OCI-M2 (cell line): ENCODE results near the gene GNG13.
"Not testable (repeated sequence)": the region's sequence is repeated elsewhere in the genome, so short reads cannot be mapped to it uniquely, and the experiment has no call there.

Experiments
- DNase-seq: peaks from one replicate; lab custom pipeline; 2025; ENCODE audit not compliant: unreplicated experiment; lab: John Stamatoyannopoulos, UW

The GNG13 gene

DNA sequence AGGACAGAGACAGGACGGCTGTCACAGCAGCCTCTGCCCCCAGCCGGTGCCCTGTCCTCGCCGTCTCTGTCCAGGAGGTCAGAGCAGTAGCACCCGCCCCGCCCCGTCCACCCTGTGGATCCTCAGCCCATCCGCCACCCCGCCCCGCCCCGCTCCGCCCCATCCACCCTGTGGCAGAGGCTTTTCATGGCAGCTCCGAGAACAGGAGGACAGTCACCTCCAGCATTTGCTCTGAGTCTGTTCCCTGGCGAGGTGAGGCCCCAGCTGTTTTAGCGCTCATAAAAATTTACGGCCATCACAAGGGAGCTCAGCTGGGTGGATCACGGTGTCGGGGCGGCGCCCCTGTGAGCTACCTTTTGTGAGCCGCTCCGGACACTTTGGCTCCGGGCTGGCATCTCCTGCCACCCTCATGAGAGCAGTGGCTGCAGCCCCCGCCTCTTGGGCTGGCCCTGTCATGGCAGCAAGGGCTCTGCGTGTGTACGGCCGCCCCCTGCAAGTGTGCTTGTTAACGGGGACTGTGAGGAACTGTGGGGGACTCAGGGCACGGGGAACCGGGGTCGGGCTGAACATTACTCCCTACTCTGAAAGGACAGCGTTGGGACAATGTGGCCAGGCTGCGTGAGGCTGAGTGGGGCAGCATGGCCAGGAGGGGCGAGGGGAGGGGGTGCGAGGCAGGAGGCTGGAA, 32.3 kb upstream of the GNG13 start:
- no peak for DNase-seq

DNA sequence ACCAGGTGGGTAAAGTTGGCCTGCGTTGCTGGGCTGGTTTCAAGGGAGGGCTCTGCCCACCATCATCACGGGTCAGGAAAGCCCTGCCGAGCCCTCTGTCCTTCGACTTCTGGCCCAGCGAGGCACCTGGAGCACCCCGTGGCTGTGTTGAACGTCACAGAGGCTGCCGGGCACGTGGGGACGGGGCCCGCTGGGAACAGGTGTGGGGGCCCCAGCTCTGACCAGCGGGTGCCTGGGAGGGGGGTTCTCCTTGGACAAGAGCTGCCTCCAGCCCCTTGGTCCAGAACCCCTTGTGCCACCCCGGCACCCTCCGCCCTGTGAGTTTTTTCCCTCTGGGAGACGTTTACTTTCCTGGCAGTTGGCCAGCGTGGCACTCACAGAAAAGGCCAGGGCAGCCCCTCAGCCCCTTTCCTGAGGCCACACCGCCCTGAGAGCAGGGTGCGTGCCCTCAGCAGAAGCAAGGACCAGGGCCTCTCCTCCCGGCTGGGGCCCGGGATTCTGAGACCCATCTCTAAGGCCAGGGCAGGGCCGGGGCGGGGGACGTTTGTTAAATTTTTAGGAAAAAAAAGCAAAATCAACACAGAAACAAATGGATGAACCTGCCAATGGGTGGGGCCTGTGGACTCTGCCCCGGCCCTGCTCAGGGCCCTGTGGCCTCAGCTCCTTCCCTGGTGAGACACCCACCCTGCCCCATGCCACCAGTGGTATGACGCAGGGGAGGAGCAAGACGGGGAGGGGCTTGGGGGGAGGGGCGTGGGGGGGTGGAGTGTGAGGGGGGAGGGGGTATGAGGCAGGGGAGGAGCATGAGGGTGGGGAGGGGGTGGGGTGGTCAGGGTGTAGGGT, 31.3 kb upstream of the GNG13 start:
- DNase-seq = no peak

DNA sequence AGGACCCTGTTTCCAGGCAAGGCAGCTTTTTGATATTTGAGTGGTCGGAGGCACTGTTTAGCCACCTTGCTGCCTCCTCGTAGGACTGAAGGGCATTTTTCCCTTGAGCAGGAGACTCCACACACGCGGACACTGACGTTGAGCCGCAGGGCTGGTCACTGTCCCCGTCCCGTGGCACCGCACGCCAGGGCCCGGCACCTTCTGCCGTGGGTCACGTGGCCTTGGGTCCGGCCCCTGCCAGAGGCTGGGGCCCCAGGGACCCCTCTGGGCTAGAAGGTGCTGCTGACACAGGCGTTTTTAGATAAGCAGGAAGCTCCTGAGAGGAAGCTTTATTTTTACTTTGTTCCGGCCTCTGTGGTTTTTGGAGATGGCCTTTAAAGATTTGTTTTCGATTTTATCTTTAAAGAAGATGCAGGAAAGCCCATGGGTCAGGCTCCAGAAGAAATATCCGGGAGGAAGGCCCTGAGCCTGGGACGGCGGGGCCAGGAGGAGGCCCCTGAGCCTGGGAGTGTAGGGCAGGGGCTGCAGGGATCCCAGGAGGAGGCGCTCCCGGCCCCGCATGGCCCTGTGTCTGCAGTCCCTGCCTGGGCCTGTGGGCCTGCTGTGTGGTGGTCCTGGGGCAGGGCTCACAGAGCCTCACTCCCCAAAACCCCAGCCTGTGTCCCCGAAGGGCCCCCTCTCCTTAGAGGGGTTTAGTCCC, 30.5 kb upstream of the GNG13 start:
- DNase-seq = no peak

DNA sequence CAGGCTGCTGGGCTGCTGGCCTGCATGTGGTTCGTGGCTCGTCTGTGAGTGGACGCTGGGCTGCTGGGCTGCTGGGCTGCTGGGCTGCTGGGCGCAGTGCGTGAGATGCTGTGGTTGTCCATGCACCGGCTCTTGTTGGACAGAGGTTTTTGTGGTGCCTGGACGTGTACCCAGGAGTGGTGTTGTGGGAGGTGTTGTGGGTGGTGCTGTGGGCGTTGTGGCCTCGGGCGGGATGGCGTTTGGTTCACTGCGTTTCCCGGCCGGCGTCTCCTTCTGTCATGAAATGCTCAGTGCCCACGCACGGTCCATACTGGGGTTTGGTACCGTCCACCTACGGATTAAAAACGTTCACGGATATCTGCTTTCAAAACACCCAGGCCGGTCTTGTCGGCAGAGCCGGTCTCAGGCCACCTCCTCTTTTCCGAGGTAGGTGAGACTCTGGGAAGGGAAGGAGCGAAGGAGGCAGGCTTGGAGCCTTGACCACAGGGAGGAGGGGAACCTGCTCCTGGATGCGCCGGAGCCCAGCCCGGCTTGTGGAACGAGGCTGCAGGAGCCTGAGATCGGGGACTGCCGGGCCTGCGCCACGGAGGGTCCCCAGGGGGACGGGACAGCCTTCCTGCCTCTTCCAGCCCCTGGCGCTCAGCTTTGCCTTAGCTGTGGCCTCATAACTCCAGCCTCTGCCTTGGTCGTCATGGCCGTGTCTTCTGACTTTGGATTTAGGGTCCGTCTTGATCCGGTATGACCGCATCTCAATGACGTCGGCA, 29.8 kb upstream of the GNG13 start:
- no peak for DNase-seq

DNA sequence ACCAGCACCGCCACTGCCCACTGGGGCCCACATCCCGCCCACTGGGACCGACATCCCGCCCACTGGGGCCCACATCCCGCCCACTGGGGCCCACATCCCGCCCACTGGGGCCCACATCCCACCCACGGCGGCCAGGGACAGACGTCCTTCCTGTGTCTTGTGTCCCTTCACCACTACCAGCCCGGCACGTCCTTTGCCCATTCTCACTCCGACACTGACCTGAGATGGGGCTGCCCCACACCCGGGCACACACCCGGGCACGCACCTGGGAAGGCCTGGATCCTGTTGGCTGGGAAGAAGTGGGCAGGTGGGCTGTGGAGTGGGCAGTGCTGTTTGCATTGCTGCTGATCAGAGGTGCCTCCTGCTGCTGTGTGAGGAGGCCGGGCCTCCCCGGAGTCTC, 28.4 kb upstream of the GNG13 start:
- DNase-seq = no peak

DNA sequence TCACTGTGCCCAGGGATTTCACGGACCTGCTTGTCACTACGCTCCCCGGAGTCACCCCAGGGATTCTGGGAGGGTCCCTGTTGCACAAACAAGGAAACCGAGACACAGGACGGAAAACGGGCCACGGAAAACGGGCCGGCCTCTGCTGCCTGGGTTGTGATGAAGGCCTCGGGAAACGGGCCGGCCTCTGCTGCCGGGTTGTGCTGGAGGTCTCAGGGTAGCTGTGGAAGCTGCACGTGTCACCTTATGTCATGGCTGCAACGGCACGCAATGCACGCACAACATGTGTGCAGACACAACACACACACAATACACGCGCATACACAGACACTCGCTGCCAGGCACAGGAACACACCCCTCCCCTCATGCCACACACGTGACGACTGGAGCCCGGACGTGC, 27.0 kb upstream of the GNG13 start:
- no peak for DNase-seq

DNA sequence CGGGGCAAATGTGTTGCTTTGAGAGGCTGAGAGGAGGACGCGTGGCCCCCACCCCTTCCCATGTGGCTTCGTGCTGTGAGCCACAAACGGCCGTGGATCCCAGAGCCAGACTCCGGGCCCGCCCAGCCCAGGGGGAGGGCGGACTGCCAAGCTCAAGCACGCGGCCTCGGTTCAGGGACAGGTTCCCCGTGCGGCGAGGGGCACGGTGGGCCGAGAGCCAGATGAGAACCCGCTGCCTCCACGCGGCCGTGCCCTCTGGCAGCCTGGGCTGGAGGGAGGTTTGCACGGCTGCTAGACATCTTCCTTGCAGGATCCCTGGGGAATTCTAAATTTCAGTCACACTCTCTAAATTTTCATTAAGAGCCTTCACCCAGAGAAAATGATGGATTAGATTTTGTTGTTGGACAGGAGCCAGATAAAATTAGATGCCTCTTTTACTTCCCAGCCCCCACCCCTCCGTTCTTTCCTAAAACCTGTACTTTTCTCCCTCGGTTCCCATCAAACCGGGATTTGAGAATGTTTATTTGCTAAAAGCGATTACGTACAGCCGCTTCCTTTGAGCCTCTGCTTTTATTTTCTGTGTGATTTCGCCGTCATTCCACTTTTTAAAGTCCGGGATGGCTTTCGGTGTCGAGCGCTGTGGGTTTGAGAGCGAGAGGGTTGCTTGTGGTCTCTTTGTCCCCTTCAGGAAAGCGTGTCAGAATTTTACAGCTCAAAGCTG, 25.0 kb upstream of the GNG13 start:
- DNase-seq = no peak

DNA sequence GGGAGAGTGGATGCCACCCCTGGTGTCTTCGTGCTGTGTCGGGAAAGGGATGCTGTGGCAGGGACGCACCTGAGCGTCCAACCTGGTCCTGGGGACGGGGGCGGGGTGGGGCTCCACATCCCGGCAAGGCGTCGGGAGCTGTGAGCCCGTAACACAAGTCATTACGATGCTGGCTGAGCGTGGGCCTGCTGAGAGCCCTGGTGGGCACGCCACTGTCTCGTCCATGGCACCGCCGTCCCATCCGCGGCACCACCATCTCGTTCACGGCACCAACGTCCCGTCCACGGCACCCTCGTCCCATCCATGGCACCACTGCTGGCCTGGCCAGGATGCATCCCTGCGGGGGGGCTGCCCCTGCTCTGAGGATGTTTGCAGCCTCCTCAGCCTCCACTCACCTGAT, 24.1 kb upstream of the GNG13 start:
- no peak for DNase-seq

DNA sequence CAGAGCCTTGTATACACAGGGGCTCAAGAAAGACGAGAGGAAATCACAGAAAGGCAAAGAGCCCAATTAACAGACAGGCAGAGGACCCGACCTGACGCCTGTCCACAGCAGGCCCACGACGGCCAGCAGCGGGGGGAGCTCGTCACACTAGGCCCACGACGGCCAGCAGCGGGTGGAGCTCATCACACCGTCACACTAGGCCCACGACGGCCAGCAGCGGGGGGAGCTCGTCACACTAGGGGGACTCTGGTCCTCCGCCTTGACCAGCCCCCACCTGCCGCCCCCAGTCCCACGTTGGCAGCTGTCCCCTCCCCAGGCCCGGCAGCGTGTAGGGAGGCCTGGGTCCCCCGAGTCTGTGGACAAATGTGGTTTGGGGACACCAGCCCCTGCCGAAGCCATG, 23.7 kb upstream of the GNG13 start:
- no peak for DNase-seq

DNA sequence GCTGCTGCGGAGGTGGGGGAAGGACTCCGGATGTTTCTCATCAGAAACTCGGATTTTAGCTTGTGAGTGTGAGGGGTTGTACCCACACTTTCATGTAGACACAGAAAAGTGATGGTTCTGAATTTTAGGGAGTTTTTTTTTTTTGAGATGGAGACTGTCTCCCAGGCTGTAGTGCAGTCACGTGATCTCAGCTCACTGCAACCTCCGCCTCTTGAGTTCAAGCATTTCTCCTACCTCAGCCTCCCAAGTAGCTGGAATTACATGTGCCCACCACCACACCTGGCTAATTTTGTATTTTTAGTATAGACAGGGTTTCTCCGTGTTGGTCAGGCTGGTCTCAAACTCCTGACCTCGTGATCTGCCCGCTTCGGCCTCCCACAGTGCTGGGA, 22.4 kb upstream of the GNG13 start:
- no peak for DNase-seq

DNA sequence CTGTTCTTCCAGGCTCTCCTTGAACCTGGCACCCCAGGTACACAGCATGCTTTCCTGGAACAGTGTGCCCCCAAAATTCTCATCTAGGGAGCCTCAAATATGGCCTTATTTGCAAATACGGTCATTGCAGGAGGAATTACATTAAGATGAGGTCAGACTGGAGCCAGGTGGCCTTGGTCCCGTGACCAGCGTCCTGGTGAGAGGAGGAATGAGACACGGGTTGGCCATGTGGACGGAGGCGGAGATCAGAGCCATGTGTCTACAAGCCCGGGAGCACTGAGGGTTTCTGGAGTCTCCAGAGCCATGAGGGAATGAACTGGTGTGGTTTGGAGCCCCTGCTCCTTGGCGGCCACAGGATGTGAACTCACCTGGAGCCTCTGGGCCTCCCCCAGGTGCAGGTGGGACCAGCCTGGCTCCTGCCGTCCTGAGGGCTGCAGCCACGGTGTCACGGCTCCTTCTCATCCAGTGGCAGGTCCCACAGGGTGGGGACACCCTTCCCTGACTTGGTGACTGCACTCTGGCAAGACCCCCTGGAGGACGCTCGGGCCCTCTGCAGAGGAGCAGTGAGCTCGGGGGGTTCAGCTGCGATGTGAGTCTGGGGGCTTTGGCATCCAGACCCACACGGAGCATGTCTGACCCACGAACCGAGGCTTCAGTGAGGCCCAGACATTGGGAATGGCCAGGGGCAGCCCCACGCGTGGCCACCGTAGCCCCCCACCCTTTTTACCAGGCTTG, 21.8 kb upstream of the GNG13 start:
- no peak for DNase-seq

DNA sequence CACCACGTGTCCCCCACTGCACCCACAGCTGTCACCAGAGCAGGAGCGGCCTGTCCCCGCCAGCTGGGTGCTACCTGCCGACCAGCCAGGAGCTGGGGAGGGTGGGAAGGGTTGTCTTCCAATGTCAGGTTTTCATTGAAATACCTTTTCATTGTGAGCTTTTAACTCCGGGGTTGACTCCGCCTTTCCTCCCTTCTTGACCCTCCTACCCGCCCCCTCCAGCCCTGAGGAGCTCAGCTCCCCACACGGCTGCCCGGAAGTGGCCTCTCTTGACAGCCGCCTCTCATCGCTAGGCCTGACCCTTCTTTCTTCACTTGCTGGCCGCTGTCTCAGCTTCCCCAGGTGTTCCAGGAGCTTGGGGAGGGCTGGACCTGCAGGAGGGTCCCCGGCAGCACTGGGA, 21.2 kb upstream of the GNG13 start:
- no peak for DNase-seq

DNA sequence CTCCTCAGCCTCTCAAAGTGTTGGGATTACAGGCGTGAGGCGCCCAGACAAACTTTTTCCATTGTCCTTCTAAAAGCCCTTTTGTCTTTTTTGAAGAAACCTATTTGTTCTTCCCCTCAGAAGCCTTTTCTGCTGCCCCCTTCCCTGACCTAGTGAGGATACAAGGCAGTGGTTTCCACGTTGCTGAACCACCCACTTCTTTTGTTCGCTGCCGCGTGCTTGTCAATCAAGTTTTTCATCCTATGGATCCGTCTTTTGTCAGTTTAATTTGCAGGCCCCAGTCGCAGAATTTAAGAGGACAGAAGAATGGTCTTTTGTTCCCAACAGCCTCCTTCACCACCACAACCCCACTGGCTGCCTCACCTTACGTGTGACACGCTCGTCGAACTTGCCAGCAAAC, 20.2 kb upstream of the GNG13 start:
- DNase-seq = no peak

DNA sequence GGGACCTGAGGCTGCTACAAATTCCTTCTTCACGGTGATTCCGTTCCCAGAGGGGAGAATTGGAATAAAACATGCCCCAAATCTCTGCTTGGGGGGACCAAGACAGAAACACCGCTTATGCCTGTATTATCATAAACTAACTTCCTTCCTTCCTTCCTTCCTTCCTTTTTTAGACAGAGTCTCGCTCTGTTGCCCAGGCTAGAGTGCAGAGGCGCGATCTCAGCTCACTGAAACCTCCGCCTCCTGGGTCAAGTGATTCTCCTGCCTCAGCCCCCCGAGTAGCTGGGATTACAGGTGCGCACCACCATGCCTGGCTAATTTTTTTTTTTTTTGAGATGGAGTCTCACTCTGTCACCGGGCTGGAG, 19.5 kb upstream of the GNG13 start:
- not testable (repeated sequence) for DNase-seq

DNA sequence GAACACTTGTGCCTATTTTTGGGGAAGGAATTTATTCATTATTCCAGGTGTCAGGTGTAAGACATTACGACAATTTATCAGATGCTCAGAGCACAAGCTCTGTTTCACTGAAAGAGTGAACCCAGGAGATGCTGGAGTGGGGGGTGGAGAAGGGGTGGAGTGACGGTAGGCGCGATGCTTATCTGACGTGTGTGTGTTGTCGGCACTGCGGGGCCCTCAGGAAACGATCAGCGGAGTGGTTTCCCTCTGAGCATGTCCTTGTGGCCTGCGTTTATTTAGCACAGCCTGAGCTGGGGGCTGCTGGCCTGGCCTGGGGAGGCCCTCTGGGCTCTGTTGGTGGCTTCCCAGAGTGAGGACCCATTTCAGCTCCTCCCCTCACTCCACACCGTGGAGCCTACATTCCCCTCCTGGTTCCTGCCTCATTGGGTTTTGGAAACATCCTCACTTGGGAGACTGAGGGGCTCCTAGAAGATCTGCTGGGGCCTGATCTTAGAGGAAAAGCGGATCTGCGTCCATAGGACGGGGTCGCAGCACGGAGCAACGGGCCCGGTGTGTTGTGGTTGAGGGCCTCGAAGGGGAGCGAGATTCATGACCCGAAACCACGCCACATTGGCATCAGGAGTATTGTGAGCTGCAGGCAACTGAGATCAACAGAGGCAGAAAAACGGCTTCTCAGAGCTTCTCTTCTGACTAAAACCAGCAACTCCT, 19.0 kb upstream of the GNG13 start:
- no peak for DNase-seq

DNA sequence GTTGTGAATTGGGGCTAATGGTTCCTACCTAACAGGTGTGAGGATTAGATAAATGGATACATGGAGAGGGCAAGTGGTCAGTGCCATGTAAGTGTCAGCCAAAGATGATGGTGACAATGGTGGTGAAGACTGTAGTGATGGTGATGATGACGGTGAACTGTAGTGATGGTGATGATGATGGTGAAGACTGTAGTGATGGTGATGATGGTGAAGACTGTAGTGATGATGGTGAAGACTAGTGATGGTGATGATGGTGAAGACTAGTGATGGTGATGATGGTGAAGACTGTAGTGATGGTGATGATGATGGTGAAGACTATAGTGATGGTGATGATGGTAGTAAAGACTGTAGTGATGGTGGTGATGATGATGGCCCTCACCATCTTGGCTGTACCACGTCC, 18.1 kb upstream of the GNG13 start:
- no peak for DNase-seq

DNA sequence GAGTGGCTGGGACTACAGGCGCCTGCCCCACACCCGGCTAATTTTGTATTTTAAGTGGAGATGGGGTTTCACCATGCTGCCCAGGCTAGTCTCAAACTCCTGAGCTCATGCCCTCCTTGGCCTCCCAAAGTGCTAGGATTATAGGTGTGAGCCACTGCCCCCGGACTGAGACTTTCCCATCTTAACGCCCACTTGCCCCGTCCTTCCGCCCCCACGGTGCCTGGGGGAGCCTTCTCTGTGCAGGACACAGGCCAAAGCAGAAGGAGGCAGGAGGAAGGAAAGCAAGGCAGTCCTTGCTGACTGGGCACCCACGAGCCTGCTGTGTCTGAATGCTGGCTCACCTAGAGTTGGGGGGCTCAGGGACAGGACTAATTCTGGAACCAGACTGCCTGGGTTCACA, 17.6 kb upstream of the GNG13 start:
- no peak for DNase-seq

DNA sequence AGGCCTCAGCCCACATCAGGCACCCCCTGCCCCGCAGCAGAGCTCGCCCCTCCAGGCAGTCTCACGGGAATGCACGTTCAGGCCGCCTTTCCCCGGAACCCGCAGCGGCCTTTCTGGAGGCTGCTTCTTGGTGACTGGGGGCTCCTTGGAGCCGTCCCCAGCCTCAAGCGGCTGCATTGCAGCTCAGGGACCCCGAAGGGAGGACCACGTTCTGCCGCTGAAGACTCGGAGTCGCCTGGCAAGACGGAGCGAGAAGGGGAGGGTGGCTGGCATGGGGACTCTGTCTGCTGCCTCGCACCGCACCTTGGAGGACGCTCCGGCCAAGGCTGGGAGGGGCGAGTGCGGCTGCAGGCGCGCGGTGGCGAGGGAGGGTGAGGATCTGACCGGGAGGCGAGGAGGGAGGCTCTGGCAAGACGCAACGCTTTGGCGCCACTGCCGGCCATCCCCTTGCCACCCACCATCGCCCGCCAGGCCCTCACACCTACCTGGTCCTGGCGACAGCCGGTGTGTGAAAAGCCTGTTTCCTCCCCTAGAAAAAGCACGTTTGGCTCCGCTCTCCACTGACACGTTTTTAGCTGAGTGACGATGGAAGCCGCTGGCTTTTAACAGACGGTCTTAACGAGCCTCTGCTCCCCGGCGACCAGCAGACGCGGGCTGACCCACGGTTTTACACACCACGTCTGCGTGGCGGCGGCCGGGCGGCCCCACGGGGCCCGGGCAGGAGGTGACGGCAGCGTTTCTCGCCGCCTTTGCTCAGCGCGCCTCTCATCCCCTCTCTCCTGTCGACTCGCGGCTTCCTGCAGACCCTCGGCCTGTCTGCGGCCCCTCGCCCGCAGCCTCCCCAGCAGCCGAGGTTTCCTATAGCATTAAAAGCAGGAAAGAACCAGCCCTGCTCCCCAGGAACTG, 16.7 kb upstream of the GNG13 start:
- DNase-seq = no peak

DNA sequence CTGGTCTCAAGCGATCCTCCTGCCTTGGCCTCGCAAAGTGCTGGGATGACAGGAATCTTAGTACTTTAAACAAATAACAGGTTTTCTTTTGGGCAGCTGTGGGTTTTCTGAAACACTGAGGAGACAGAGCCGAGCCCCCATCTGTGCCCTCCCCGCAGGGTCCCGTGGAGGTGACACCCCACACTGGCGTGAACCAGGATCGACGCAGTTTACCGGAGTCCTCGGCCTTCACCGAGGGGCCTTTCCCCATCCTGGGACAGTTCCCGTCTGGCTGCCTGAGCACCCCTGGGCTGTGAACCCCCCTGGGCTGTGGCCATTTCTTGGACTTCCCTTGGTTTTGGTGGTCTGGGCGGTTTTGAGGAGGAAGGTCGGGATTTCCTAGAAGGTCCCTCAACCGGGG, 15.3 kb upstream of the GNG13 start:
- no peak for DNase-seq
